IMR-90 (cell line): Measurements from ENCODE around the gene S1PR5.

Experiments used
- BHLHE40 ChIP-seq: fragments of 150-350 bp; IDR thresholded peaks from 2 replicates; pipeline ENCODE4 v1.6.1; 2016; ENCODE audit warnings: mild to moderate bottlenecking, low read depth, low read length
- CEBPB ChIP-seq: IDR thresholded peaks from 2 replicates; pipeline ENCODE4 v1.6.1; 2012; ENCODE audit warnings: low read depth, low read length, improper control_type of control experiment
- FOS ChIP-seq: fragments of 150-350 bp; IDR thresholded peaks from 2 replicates; pipeline ENCODE4 v1.6.1; 2016; ENCODE audit warnings: low read depth, low read length
- MAZ ChIP-seq: IDR thresholded peaks from 2 replicates; pipeline ENCODE4 v1.6.1; 2012; ENCODE audit warnings: low read depth, mild to moderate bottlenecking, low read length, improper control_type of control experiment, moderate library complexity, borderline replicate concordance
- MXI1 ChIP-seq: IDR thresholded peaks from 2 replicates; pipeline ENCODE4 v1.6.1; 2012; ENCODE audit warnings: low read depth, mild to moderate bottlenecking, low read length, moderate library complexity, borderline replicate concordance
- POLR2A ChIP-seq: IDR thresholded peaks from 2 replicates; pipeline ENCODE4 v1.6.1; 2012; ENCODE audit warnings: mild to moderate bottlenecking, low read depth, low read length
- RCOR1 ChIP-seq: IDR thresholded peaks from 2 replicates; pipeline ENCODE4 v1.6.1; 2012; ENCODE audit warnings: mild to moderate bottlenecking, low read length, improper control_type of control experiment; ENCODE audit not compliant: insufficient replicate concordance
- RFX5 ChIP-seq: IDR thresholded peaks from 2 replicates; pipeline ENCODE4 v1.8.0; 2012; ENCODE audit warnings: low read depth, mild to moderate bottlenecking, low read length, moderate library complexity
- SMC3 ChIP-seq: fragments of 150-350 bp; IDR thresholded peaks from 2 replicates; pipeline ENCODE4 v1.6.1; 2016; ENCODE audit warnings: low read depth, mild to moderate bottlenecking, antibody characterized with exemption, low read length, moderate library complexity
- TF ChIP-seq, protein P1 (sequence below): fragments of 150-350 bp; IDR thresholded peaks from 2 replicates; pipeline ENCODE4 v1.6.1; 2016; ENCODE audit warnings: low read depth, mild to moderate bottlenecking, low read length, moderate library complexity, borderline replicate concordance
- TF ChIP-seq, protein P2 (sequence below): conservative IDR thresholded peaks from 2 replicates; pipeline ENCODE4 v1.5.1; 2012; ENCODE audit warnings: mild to moderate bottlenecking, low read depth, low read length, improper control_type of control experiment

DNA sequence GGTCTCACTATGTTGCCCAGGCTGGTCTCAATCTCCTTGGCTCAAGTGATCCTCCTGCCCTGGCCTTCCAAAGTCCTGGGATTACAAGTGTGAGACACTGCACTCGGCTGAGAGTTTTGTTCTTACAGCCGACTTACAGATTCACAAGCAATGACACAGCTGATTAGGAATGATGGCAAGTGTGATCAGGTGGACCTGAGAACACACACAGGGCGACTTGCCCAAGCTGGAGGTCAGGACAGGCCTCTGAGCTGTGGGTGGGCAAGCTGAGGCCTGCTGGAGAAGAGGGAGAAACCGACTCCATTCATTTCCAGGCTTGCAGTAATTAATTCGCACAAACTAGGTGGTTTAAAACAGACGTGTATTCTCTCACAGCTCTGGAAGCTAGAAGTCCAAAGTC is 18.4 kb upstream of the S1PR5 start:
- TF ChIP-seq SMC3 (no peak), RCOR1 (no peak), POLR2A (no peak), FOS (no peak), CEBPB (no peak), MAZ (no peak), RFX5 (no peak), MXI1 (no peak), BHLHE40 (no peak)
- TF ChIP-seq, protein P1, sequence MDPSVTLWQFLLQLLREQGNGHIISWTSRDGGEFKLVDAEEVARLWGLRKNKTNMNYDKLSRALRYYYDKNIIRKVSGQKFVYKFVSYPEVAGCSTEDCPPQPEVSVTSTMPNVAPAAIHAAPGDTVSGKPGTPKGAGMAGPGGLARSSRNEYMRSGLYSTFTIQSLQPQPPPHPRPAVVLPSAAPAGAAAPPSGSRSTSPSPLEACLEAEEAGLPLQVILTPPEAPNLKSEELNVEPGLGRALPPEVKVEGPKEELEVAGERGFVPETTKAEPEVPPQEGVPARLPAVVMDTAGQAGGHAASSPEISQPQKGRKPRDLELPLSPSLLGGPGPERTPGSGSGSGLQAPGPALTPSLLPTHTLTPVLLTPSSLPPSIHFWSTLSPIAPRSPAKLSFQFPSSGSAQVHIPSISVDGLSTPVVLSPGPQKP: no peak
- TF ChIP-seq, protein P2, sequence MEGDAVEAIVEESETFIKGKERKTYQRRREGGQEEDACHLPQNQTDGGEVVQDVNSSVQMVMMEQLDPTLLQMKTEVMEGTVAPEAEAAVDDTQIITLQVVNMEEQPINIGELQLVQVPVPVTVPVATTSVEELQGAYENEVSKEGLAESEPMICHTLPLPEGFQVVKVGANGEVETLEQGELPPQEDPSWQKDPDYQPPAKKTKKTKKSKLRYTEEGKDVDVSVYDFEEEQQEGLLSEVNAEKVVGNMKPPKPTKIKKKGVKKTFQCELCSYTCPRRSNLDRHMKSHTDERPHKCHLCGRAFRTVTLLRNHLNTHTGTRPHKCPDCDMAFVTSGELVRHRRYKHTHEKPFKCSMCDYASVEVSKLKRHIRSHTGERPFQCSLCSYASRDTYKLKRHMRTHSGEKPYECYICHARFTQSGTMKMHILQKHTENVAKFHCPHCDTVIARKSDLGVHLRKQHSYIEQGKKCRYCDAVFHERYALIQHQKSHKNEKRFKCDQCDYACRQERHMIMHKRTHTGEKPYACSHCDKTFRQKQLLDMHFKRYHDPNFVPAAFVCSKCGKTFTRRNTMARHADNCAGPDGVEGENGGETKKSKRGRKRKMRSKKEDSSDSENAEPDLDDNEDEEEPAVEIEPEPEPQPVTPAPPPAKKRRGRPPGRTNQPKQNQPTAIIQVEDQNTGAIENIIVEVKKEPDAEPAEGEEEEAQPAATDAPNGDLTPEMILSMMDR: no peak
